ENCODE results near the gene AFF2.

The AFF2 gene

GRCh38 chrX:149010013-149010852 lies 509.8 kb downstream of the AFF2 start:
- no peak for DNase-seq
- no peak for TF ChIP-seq POLR2A (IDR thresholded peaks at IDR 0.05; ENCODE audit: low read length)
- no peak for TF ChIP-seq GATA1 (IDR thresholded peaks at IDR 0.05; ENCODE audit: low read depth, low read length)

GRCh38 chrX:149010853-149011224 lies 510.4 kb downstream of the AFF2 start:
- no peak for TF ChIP-seq POLR2A (IDR thresholded peaks at IDR 0.05; ENCODE audit: low read length)
- TF ChIP-seq GATA1 (IDR thresholded peaks at IDR 0.05; ENCODE audit: low read depth, low read length): no peak
- DNase-seq: no peak

DNA sequence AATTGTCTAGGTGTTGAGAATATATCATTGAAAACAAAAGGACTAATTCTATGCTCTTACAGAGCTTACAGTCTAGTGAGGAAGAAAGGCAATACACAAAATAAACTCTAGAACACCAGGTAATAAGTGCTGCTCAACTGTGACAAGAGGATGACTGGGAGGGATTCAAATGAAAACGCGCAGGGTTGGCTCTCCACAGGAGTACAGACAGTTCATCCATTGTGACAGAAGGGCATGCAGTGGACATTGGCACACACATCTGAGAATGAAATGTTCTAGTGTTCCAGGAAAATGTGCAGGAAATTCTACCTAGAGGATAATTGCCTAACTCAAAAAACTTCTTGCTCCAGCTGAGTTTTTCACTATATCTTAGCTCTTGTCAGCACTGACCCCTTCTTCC lies 512.7 kb downstream of the AFF2 start:
- no peak for DNase-seq
- no peak for TF ChIP-seq GATA1 (IDR thresholded peaks at IDR 0.05; ENCODE audit: low read depth, low read length)
- TF ChIP-seq POLR2A (IDR thresholded peaks at IDR 0.05; ENCODE audit: low read length): no peak

DNA sequence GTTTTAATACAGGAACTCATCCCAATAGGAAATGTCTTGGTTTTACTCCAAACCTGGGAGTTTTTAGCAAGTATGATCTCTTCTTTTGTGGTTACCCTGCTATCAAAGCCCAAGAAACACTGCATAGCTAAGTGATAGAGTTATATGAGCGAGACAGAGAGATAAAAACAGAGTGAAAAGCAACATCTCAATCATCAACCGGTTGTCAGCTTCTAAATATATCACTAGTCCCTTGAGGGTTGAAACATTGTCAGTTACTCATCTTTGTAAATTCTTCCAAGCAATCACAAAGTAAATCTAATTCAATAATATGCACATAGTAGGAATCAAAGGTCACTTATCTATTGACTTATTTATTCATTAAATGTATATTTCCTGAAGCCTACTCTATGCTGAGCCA lies 520.7 kb downstream of the AFF2 start:
- no peak for DNase-seq
- TF ChIP-seq GATA1 (IDR thresholded peaks at IDR 0.05; ENCODE audit: low read depth, low read length): no peak
- TF ChIP-seq POLR2A (IDR thresholded peaks at IDR 0.05; ENCODE audit: low read length): no peak

DNA sequence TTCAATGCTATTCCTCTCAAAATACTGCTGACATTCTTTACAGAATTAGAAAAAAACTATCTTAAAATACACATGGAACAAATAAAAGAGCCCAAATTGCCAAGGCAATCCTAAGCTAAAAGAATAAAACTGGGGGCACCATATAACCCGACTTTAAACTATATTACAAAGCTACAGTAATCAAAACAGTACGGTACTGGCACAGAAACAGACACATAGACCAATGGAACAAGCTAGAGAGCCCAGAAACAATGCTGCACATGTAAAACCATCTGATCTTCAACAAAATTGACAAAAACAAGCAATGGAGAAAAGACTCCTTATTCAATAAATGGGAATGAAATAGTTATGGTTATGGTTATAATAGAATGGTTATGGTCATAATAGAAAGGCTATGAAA lies 522.1 kb downstream of the AFF2 start:
- TF ChIP-seq POLR2A (IDR thresholded peaks at IDR 0.05; ENCODE audit: low read length) (no peak), GATA1 (IDR thresholded peaks at IDR 0.05; ENCODE audit: low read depth, low read length) (no peak)
- no peak for DNase-seq

DNA sequence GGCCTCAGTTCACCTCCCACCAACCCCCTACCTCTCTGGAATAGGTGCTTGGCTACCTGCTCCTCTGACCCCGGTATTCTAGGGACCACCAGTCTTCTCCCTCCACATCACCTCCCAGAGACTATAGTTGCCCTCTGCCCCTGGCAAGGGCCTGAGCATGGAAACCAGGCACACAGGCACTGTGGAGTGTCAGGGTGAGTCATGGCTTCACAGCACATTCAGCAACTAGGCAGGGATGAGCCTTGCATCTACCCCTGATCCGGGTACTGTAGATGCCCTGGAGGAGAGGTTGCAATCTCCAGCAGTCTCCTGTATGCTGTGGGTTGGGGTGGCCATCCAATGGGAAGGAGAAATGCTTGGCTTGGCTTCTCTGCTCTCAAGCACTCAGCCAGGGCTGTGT lies 532.0 kb downstream of the AFF2 start:
- DNase-seq: no peak
- no peak for TF ChIP-seq POLR2A (IDR thresholded peaks at IDR 0.05; ENCODE audit: low read length)

GRCh38 chrX:149036086-149036485 lies 535.7 kb downstream of the AFF2 start:
- TF ChIP-seq GATA1 (IDR thresholded peaks at IDR 0.05; ENCODE audit: low read depth, low read length): no peak
- no peak for TF ChIP-seq POLR2A (IDR thresholded peaks at IDR 0.05; ENCODE audit: low read length)
- DNase-seq: no peak

- no peak for TF ChIP-seq GATA1 (IDR thresholded peaks at IDR 0.05; ENCODE audit: low read depth, low read length)
- no peak for DNase-seq
Measured at GRCh38 chrX:149037281-149037870, 537.0 kb downstream of the AFF2 start.

DNA sequence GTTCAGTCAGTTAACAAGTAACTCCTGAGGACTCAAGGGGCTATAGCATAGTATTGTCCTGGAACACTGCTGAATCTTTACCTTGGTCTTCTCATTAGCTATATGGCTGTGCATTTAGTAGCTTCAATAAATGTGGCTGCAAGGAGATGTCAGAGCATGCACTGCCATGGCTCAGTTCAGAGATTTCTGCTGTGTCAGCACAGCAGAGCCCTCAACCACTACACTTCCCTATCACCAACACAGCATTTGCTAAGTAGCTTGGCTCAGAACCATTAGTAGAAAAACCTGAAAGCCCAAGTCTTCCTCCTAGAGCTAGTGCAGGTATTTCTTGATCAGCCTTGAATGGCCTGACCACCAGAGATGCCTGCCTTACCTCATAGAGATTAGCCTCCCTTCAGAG lies 538.6 kb downstream of the AFF2 start:
- no peak for TF ChIP-seq POLR2A (IDR thresholded peaks at IDR 0.05; ENCODE audit: low read length)
- no peak for TF ChIP-seq GATA1 (IDR thresholded peaks at IDR 0.05; ENCODE audit: low read depth, low read length)
- DNase-seq: no peak

DNA sequence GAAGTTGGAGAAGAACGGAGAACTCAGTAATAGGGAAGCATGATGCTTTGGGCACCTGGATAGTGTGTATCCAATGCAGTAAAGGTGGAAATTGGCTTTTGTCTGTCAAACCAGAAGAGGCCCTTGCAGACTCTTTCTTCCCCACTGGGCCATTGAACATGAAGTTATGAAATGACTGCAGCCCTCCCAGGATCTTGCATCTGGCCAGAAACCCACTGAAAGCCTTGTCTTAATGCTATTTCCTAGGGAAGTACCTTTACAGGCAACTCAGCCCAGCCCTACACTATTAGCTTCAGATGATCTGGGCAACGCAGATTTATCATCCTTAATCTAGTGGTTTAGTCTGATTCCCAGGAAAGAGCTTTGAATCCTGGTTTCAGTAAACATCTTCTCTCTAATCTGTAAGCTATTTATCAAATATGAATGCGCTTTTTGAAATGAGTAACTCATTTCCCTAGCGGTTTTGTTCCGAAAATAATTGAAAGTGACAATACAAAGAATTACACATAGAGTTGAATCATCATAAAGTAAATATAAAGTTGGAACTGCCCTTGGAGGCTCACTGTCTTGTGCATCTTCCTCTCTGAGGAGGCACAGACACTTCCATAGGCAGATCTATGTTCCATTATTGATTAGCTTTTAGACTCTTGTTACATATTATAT lies 540.6 kb downstream of the AFF2 start:
- no peak for DNase-seq
- TF ChIP-seq GATA1 (IDR thresholded peaks at IDR 0.05; ENCODE audit: low read depth, low read length): no peak
- no peak for TF ChIP-seq POLR2A (IDR thresholded peaks at IDR 0.05; ENCODE audit: low read length)

DNA sequence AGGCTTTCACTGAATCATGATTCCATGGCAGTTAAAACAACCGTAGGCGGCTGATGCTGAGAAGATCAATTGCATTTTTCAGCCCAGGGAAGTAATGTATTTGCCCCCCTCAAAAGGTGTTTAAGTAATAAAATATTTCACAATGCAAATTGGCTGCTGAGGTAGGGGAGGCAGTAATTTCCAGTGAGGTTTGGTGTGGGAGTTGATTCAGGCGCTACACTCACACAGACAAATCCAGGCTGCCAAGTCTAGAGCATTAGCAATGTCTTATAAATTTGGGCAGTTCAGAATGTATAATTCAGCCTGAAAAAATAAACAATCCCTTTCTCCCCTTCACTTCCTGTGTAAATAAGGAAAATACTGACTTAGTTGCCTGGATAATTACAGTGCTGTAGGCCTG lies 543.0 kb downstream of the AFF2 start:
- no peak for TF ChIP-seq POLR2A (IDR thresholded peaks at IDR 0.05; ENCODE audit: low read length)
- no peak for TF ChIP-seq GATA1 (IDR thresholded peaks at IDR 0.05; ENCODE audit: low read depth, low read length)
- DNase-seq: no peak

GRCh38 chrX:149044471-149044870 lies 544.1 kb downstream of the AFF2 start:
- TF ChIP-seq GATA1 (IDR thresholded peaks at IDR 0.05; ENCODE audit: low read depth, low read length) (no peak), POLR2A (IDR thresholded peaks at IDR 0.05; ENCODE audit: low read length) (no peak)
- DNase-seq: no peak

- TF ChIP-seq GATA1 (IDR thresholded peaks at IDR 0.05; ENCODE audit: low read depth, low read length) (no peak), POLR2A (IDR thresholded peaks at IDR 0.05; ENCODE audit: low read length) (no peak)
- no peak for DNase-seq
Measured at GRCh38 chrX:149045645-149046210, 545.3 kb downstream of the AFF2 start.

Data from erythroblast (primary cell).